IMR-90 (cell line): ENCODE measurements around the gene COL23A1. TPM values are rescaled to one million over a fixed set of nuclear protein-coding genes. Genes with fewer than 3 reads are reported as not detected.

Source experiments
- POLR2A ChIP-seq: IDR thresholded peaks from 2 replicates; pipeline ENCODE4 v1.6.1; 2012; ENCODE audit warnings: mild to moderate bottlenecking, low read depth, low read length
- RAD21 ChIP-seq: IDR thresholded peaks from 2 replicates; pipeline ENCODE4 v1.6.1; 2012; ENCODE audit warnings: low read length, improper control_type of control experiment
- USF2 ChIP-seq: fragments of 150-350 bp; IDR thresholded peaks from 2 replicates; pipeline ENCODE4 v1.6.1; 2017; ENCODE audit warnings: mild to moderate bottlenecking, antibody characterized with exemption, low read length, low read depth
- polyA plus RNA-seq, 3 experiments: library from polyadenylated mRNA; depleted of rRNA; stranded (reverse); fragments of >200 nt; gene quantifications; 2 replicates each; pipeline ENCODE4 v1.2.3, GENCODE V29; 2012; ENCODE audit warnings: low replicate concordance in 1 of 3
- total RNA-seq: library from RNA; depleted of rRNA; stranded (reverse); fragments of >200 nt; gene quantifications from 2 replicates; pipeline ENCODE4 v1.2.3, GENCODE V29; 2012

The COL23A1 gene
- total and polyA plus RNA-seq, 2 of the 4 experiments (the other 2 are of a cell fraction) = not detected

GRCh38 chr5:178625679-178626483 lies 35.7 kb upstream of the COL23A1 start (continued):
- TF ChIP-seq USF2 = no peak
- TF ChIP-seq POLR2A = no peak
- no peak for TF ChIP-seq RAD21
